HCT116 (cell line): ENCODE results near the gene NAA60. TPM values are rescaled to one million over a fixed set of nuclear protein-coding genes. Genes with fewer than 3 reads are reported as not detected.

Experiments
- ATAC-seq: fragments of 200-7000 bp; cut with Tn5 transposase; 2 replicates; pipeline ENCODE4 v1.9.1; 2020; ENCODE audit warnings: mild to moderate bottlenecking, moderate library complexity
- BruUV-seq: library from RNA; stranded (reverse); fragments of 400-500 nt; replicated peaks from 2 replicates; lab custom pipeline; 2021; lab: Mats Ljungman, UMichigan
- CTCF ChIA-PET: fragments of 300-600 bp; sonication (Branson Sonifier 250); formaldehyde crosslinking; loops from one replicate; lab custom pipeline; 2021; ENCODE audit warnings: antibody characterized with exemption; lab: Charles Lee
- POLR2A ChIA-PET: fragments of 300-600, 350-600 bp; sonication (Branson Sonifier 250); formaldehyde crosslinking; loops from one replicate; lab custom pipeline; 2021; ENCODE audit warnings: antibody characterized with exemption; lab: Charles Lee
- RAD21 ChIA-PET, 2 experiments: fragments of 300-600 bp; sonication (Branson Sonifier 250); formaldehyde crosslinking; loops; one replicate each; lab custom pipeline; 2023; ENCODE audit warnings: low total read pairs in 2 of 2; ENCODE audit not compliant: uncharacterized antibody in 2 of 2, unreplicated experiment in 2 of 2, low non-redundant PET in 1 of 2; lab: Charles Lee
- DNase-seq: peaks from one replicate; pipeline ENCODE4 v3.0.0-alpha.2; 2010; ENCODE audit warnings: low read depth, low spot score
- H2AFZ ChIP-seq: fragments of 200-600 bp; shearing (Covaris generic), sonication (generic); 2 replicates; pipeline ENCODE4 v1.6.1; 2017; ENCODE audit warnings: low read depth, mixed run types, mixed read lengths, antibody characterized with exemption, low read length; ENCODE audit not compliant: poor library complexity, severe bottlenecking
- H3K27ac ChIP-seq: 2 replicates; pipeline ENCODE4 v1.5.1; 2012; ENCODE audit warnings: low read depth, low read length
- H3K27me3 ChIP-seq: fragments of 200-600 bp; sonication (generic); 2 replicates; pipeline ENCODE4 v1.6.1; 2016; ENCODE audit warnings: mixed run types, low read length, mixed read lengths; ENCODE audit not compliant: insufficient read depth
- H3K36me3 ChIP-seq, 2 experiments: fragments of 200-500 bp in 1 of 2; fragments of 200-600 bp in 1 of 2; sonication (Bioruptor generic) in 1 of 2; sonication (generic) in 1 of 2; 2 replicates each; pipeline versions ENCODE4 v1.5.1 to v1.6.1; 2014 to 2016; ENCODE audit warnings: low read length in 2 of 2, inconsistent platforms in 1 of 2, mixed read lengths in 1 of 2, mixed run types in 1 of 2; ENCODE audit not compliant: insufficient read depth in 2 of 2, control insufficient read depth in 1 of 2
- H3K4me1 ChIP-seq, 2 experiments: fragments of 200-600 bp in 1 of 2; sonication (generic) in 1 of 2; 2 replicates each; pipeline versions ENCODE4 v1.5.1 to v1.6.1; 2012 to 2017; ENCODE audit warnings: low read length in 2 of 2, inconsistent platforms in 1 of 2, mild to moderate bottlenecking in 1 of 2, mixed read lengths in 1 of 2, mixed run types in 1 of 2, moderate library complexity in 1 of 2; ENCODE audit not compliant: insufficient read depth in 2 of 2, control insufficient read depth in 1 of 2
- H3K4me2 ChIP-seq: fragments of 200-600 bp; sonication (generic); 2 replicates; pipeline ENCODE4 v1.6.1; 2017; ENCODE audit warnings: mixed run types, low read length, mixed read lengths
- H3K4me3 ChIP-seq, 2 experiments: fragments of 200-600 bp in 1 of 2; sonication (generic) in 1 of 2; replicated peaks in 1 of 2; 2 replicates each; pipeline ENCODE4 v1.5.1; 2011 to 2016; ENCODE audit warnings: low read length in 2 of 2, control low read depth in 1 of 2, low read depth in 1 of 2, mild to moderate bottlenecking in 1 of 2, mixed read lengths in 1 of 2, mixed run types in 1 of 2
- H3K79me2 ChIP-seq: fragments of 200-600 bp; sonication (generic); 2 replicates; pipeline ENCODE4 v1.6.1; 2017; ENCODE audit warnings: mild to moderate bottlenecking, mixed run types, low read length, moderate library complexity, mixed read lengths; ENCODE audit not compliant: insufficient read depth
- H3K9ac ChIP-seq: fragments of 200-600 bp; sonication (generic); 2 replicates; pipeline ENCODE4 v1.6.1; 2016; ENCODE audit warnings: low read length, mixed read lengths
- H3K9me2 ChIP-seq: fragments of 200-600 bp; sonication (generic), shearing (Covaris generic); 2 replicates; pipeline ENCODE4 v1.6.1; 2017; ENCODE audit warnings: mixed run types, mild to moderate bottlenecking, moderate library complexity; ENCODE audit not compliant: insufficient read depth
- H3K9me3 ChIP-seq, 2 experiments: fragments of 200-500 bp in 1 of 2; fragments of 200-600 bp in 1 of 2; sonication (Bioruptor generic) in 1 of 2; sonication (generic) in 1 of 2; 2 replicates each; pipeline ENCODE4 v1.6.1; 2014 to 2017; ENCODE audit warnings: low read length in 2 of 2, mixed read lengths in 2 of 2, inconsistent platforms in 1 of 2, low read depth in 1 of 2, mild to moderate bottlenecking in 1 of 2, mixed run types in 1 of 2, moderate library complexity in 1 of 2; ENCODE audit not compliant: control insufficient read depth in 1 of 2, insufficient read depth in 1 of 2
- H4K20me1 ChIP-seq: fragments of 200-600 bp; sonication (generic), shearing (Covaris generic); 2 replicates; pipeline ENCODE4 v1.6.1; 2017; ENCODE audit warnings: mixed run types, mild to moderate bottlenecking, moderate library complexity; ENCODE audit not compliant: insufficient read depth
- ATF3 ChIP-seq: IDR thresholded peaks from 2 replicates; pipeline ENCODE4 v1.6.1; 2012
- CBX3 ChIP-seq: IDR thresholded peaks from 2 replicates; pipeline ENCODE4 v1.6.1; 2012; ENCODE audit warnings: low read depth
- CEBPB ChIP-seq: IDR thresholded peaks from 2 replicates; pipeline ENCODE4 v1.6.1; 2012; ENCODE audit warnings: low read depth
- EGR1 ChIP-seq: IDR thresholded peaks from 2 replicates; pipeline ENCODE4 v1.6.1; 2012; ENCODE audit warnings: low read depth
- EZH2phosphoT487 ChIP-seq: fragments of 200-600 bp; IDR thresholded peaks from 2 replicates; pipeline ENCODE4 v1.6.1; 2018; ENCODE audit warnings: antibody characterized with exemption, borderline replicate concordance
- FOSL1 ChIP-seq: IDR thresholded peaks from 2 replicates; pipeline ENCODE4 v1.6.1; 2012; ENCODE audit warnings: low read depth
- MAX ChIP-seq: IDR thresholded peaks from 2 replicates; pipeline ENCODE4 v1.6.1; 2012
- POLR2A ChIP-seq: IDR thresholded peaks from 2 replicates; pipeline ENCODE4 v1.7.0; 2011; ENCODE audit warnings: borderline replicate concordance; ENCODE audit not compliant: insufficient read depth, insufficient read length; ENCODE audit errors: extremely low read depth
- POLR2AphosphoS5 ChIP-seq: IDR thresholded peaks from 2 replicates; pipeline ENCODE4 v1.6.1; 2011; ENCODE audit warnings: mild to moderate bottlenecking, low read depth, low read length, moderate library complexity
- REST ChIP-seq: IDR thresholded peaks from 2 replicates; pipeline ENCODE4 v1.6.1; 2012; ENCODE audit warnings: low read depth
- SRF ChIP-seq: IDR thresholded peaks from 2 replicates; pipeline ENCODE4 v1.6.1; 2012; ENCODE audit warnings: low read depth
- TCF7L2 ChIP-seq: IDR thresholded peaks from 2 replicates; pipeline ENCODE4 v1.7.0; 2011; ENCODE audit warnings: borderline replicate concordance, inconsistent platforms; ENCODE audit not compliant: insufficient read depth, insufficient read length; ENCODE audit errors: extremely low read depth
- ZBTB33 ChIP-seq: IDR thresholded peaks from 2 replicates; pipeline ENCODE4 v1.6.1; 2011; ENCODE audit warnings: mild to moderate bottlenecking, low read length, moderate library complexity; ENCODE audit not compliant: insufficient replicate concordance; ENCODE audit errors: extremely low read depth
- ZFX ChIP-seq: fragments of 450-650 bp; IDR thresholded peaks from 2 replicates; pipeline ENCODE4 v1.6.1; 2017
- intact Hi-C: fragments of 100-400 bp; cut with micrococcal nuclease; formaldehyde crosslinking; loops from 2 replicates; pipeline ENCODE4 v1.10.0; 2022
- total RNA-seq: library from RNA; stranded (reverse); gene quantifications from one replicate; pipeline ENCODE4 v1.2.1, GENCODE V29; 2021; ENCODE audit not compliant: unreplicated experiment

NAA60 gene
- total RNA-seq, 1 experiment from 2014 or later = 32.2 TPM

GRCh38 chr16:3511286-3512180 lies 68.1 kb downstream of the NAA60 start:
- Histone ChIP-seq H3K4me3 (no peak overlapping the region), H3K79me2 (no peaks in the 10 kb centered on the region), H2AFZ (no peak overlapping the region), H3K4me2 (no peak overlapping the region), H3K27me3 (no peaks in the 10 kb centered on the region), H3K4me1 (no peaks in the 10 kb centered on the region), H3K36me3 (peaks cover 19 to 26% of the 10 kb centered on the region in 2 experiments), H4K20me1 (no peaks in the 10 kb centered on the region), H3K27ac (no peak overlapping the region), H3K9me3 (no peaks in the 10 kb centered on the region), H3K9ac (no peak overlapping the region), H3K9me2 (no peaks in the 10 kb centered on the region)
- CTCF ChIA-PET = interaction anchor here (1.0 kb wide), 1 partner anchor 244 kb away, joined by 3 read pairs; no protein-coding TSS in a partner anchor
- RAD21 ChIA-PET = no interaction called here
- POLR2A ChIA-PET = no interaction called here
- ATAC-seq = no peak
- BruUV-seq = no TSS peak
- DNase-seq = no peak
- TF ChIP-seq EZH2phosphoT487 (no peak), POLR2AphosphoS5 (no peak), POLR2A (no peak), ZBTB33 (no peak), CBX3 (no peak), REST (no peak), CEBPB (no peak), TCF7L2 (no peak), MAX (no peak), EGR1 (no peak), SRF (no peak), FOSL1 (no peak), ATF3 (no peak), ZFX (no peak)
- intact Hi-C loops = no loop called here
